K562 (cell line): Measurements from ENCODE around the gene HSD3B7. TPM values are rescaled to one million over a fixed set of nuclear protein-coding genes. Genes with fewer than 3 reads are reported as not detected.

Experiments
- ATF7 ChIP-seq: fragments of 450-650 bp; IDR thresholded peaks from 2 replicates; pipeline ENCODE4 v1.7.1; 2014; ENCODE audit warnings: mild to moderate bottlenecking, moderate library complexity
- DIDO1 ChIP-seq: fragments of 450-650 bp; IDR thresholded peaks from 2 replicates; pipeline ENCODE4 v1.6.1; 2016; ENCODE audit warnings: low read depth, missing biosample characterization, missing genetic modification characterization
- DMBX1 ChIP-seq: fragments of 250-450 bp; sonication (Bioruptor Pico); IDR thresholded peaks from 2 replicates; pipeline ENCODE4 v1.8.0; 2022; ENCODE audit warnings: inconsistent platforms, mild to moderate bottlenecking, moderate library complexity, borderline replicate concordance
- MEF2A ChIP-seq: IDR thresholded peaks from 2 replicates; pipeline ENCODE4 v1.6.1; 2011; ENCODE audit warnings: low read depth, mild to moderate bottlenecking, low read length, moderate library complexity; ENCODE audit not compliant: control insufficient read depth
- MTA1 ChIP-seq: fragments of 450-650 bp; IDR thresholded peaks from 2 replicates; pipeline ENCODE4 v1.6.1; 2017; ENCODE audit warnings: borderline replicate concordance
- NCOA1 ChIP-seq: fragments of 450-650 bp; IDR thresholded peaks from 2 replicates; pipeline ENCODE4 v1.6.1; 2016; ENCODE audit warnings: low read depth
- TEAD4 ChIP-seq, 2 experiments: sonication (generic) in 1 of 2; formaldehyde crosslinking in 1 of 2; IDR thresholded peaks; 2 replicates each; pipeline versions ENCODE4 v1.6.1 to v1.8.0; 2012 to 2022; ENCODE audit warnings: borderline replicate concordance in 1 of 2, inconsistent platforms in 1 of 2, low read length in 1 of 2, mild to moderate bottlenecking in 1 of 2, missing genetic modification reagents in 1 of 2
- ZFP1 ChIP-seq: fragments of 450-650 bp; formaldehyde crosslinking; IDR thresholded peaks from 2 replicates; pipeline ENCODE4 v1.4.0; 2020; ENCODE audit warnings: mild to moderate bottlenecking, mixed read lengths
- polyA plus RNA-seq, 8 experiments: library from polyadenylated mRNA; depleted of rRNA in 4 of 8; stranded (reverse) in 5 of 8; unstranded in 3 of 8; fragments of >200 nt; fragmentation: Nextera tagmentation in 2 of 8; fragmentation: Illumina TruSeq in 1 of 8; extraction: Ambion mirVana in 2 of 8; extraction: Trizol in 1 of 8; gene quantifications; 2 replicates each; pipeline versions ENCODE4 v1.2.1 to v1.2.3, GENCODE V29; 2011 to 2014; ENCODE audit warnings: inconsistent platforms in 1 of 8, missing spikeins in 1 of 8
- total RNA-seq, 7 experiments: library from RNA; depleted of rRNA in 6 of 7; stranded (reverse); fragments of >200 nt in 6 of 7; fragmentation: Illumina TruSeq in 2 of 7; extraction: Trizol in 2 of 7; gene quantifications; 2 replicates each; pipeline versions ENCODE4 v1.2.1 to v1.2.3, GENCODE V29; 2011 to 2021; ENCODE audit warnings: low replicate concordance in 1 of 7
- TF ChIP-seq, protein P1 (sequence below): fragments of 250-450 bp; sonication (Bioruptor Pico); IDR thresholded peaks from 2 replicates; pipeline ENCODE4 v1.5.1; 2021; ENCODE audit warnings: mild to moderate bottlenecking
- TF ChIP-seq, protein P2 (sequence below): fragments of 250-450 bp; sonication (Bioruptor Pico); IDR thresholded peaks from 2 replicates; pipeline ENCODE4 v1.5.0; 2021; ENCODE audit warnings: mild to moderate bottlenecking, moderate library complexity
- TF ChIP-seq, protein P3 (sequence below): sonication (generic); formaldehyde crosslinking; IDR thresholded peaks from 2 replicates; pipeline ENCODE4 v1.8.0; 2022; ENCODE audit warnings: mild to moderate bottlenecking, missing genetic modification reagents

The HSD3B7 gene
- total and polyA plus RNA-seq, 9 of the 15 experiments (the other 6 are each of a cell fraction or from before 2014, with no cell fraction given): 5.4 to 49.1 (median 23.0) TPM

DNA sequence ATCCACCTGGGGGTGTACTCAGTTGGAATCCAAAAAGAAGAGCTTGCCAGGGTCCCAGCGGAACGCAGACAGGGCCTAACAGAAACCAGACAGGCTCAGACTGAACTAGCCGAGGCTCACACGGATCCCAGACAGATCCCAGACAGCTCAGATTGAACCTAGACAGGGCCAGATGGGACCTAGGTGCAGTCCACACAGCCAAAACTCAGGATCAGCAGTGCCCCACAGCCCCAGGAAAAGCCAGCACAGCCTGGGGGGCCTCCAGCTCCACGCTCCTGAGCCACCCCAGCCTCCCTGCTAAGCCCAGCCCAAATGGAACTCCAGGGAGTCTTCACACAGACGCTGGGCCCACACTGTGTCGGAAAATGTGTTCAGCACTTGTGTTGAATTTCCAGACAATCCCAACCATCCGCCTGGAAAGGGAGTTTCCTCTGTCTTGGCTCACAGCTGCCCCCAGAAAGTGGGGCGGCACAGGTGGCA, 17.9 kb downstream of the HSD3B7 start (continued):
- TF ChIP-seq, protein P1, sequence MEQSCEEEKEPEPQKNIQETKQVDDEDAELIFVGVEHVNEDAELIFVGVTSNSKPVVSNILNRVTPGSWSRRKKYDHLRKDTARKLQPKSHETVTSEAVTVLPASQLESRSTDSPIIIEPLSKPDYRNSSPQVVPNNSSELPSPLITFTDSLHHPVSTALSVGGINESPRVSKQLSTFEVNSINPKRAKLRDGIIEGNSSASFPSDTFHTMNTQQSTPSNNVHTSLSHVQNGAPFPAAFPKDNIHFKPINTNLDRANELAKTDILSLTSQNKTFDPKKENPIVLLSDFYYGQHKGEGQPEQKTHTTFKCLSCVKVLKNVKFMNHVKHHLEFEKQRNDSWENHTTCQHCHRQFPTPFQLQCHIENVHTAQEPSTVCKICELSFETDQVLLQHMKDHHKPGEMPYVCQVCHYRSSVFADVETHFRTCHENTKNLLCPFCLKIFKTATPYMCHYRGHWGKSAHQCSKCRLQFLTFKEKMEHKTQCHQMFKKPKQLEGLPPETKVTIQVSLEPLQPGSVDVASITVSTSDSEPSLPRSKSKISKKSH (CRISPR knock-in tag): no peak
- TF ChIP-seq DMBX1 (CRISPR knock-in tag): no peak
- TF ChIP-seq DIDO1 (tag): no peak
- TF ChIP-seq, protein P2, sequence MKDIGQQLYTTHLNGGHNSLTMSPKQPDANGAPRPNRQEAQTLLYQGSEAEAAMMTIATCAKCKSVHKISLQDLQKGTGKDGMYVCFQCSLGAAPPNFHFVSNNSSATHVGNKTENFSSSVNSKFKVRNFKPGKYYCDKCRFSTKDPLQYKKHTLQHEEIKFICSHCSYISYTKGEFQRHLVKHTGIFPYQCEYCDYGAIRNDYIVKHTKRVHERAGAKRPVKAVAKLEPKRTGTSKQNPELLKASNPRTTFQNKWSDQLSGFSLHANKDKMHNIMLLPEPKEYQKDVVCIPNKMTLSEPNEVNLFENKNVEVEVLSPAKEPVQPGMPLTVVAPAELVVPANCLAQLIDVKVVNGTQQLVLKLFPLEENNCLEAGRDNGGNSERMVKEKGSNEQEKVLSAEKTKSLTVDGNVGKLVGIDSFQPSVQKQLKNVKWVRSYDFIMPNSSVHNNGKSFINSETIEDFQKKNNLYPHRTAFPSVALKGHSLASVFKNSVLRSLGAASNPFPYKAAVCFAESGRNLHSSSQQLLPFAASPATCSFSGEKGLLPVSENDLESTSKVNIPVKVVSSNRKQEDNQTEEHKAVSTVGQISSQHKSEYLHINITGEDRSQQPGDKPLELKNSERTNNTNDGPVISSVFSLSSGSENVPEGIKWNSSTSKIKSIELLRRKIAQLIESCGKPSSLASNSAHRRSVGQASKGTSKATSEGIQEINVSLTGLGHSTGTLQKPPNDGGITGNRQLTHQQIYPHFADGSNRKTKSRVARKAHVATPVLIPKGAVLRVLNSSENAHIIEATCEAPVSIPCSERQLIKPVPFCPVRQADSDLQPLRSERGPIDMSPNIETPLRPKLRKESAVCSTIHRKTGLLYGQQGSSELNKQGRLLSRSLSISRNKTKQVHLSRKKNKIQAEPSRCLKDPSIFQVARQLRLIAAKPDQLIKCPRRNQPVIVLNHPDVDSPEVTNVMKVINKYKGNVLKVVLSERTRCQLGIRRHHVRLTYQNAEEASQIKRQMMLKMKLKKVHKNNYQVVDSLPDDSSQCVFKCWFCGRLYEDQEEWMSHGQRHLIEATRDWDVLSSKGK: no peak
- TF ChIP-seq, protein P3, sequence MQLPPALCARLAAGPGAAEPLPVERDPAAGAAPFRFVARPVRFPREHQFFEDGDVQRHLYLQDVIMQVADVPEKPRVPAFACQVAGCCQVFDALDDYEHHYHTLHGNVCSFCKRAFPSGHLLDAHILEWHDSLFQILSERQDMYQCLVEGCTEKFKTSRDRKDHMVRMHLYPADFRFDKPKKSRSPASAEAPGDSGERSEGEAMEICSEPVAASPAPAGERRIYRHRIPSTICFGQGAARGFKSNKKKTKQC (CRISPR knock-in tag): no peak
- TF ChIP-seq NCOA1: no peak
- no peak for TF ChIP-seq MTA1
- no peak for TF ChIP-seq ZFP1 (CRISPR knock-in tag)
- no peak for TF ChIP-seq TEAD4 (IDR thresholded peaks at IDR 0.05; ENCODE audit: low read length)
- TF ChIP-seq TEAD4 (CRISPR knock-in tag; IDR thresholded peaks at IDR 0.05; ENCODE audit: borderline replicate concordance): no peak
- TF ChIP-seq ATF7: no peak
- TF ChIP-seq MEF2A: no peak
- TF ChIP-seq, all 486 proteins: peak for 0
